HepG2 (cell line): ENCODE data around the gene MIGA2. TPM values are rescaled to one million over a fixed set of nuclear protein-coding genes. Genes with fewer than 3 reads are reported as not detected.

Source experiments
- HMGXB4 ChIP-seq, 2 experiments: sonication (generic) in 1 of 2; formaldehyde crosslinking in 1 of 2; IDR thresholded peaks; 2 replicates each; pipeline versions ENCODE4 v1.4.0 to v1.6.1; 2018 to 2020; ENCODE audit warnings: missing genetic modification reagents in 2 of 2, borderline replicate concordance in 1 of 2, low read depth in 1 of 2, mild to moderate bottlenecking in 1 of 2, missing biosample characterization in 1 of 2
- IRF2 ChIP-seq: IDR thresholded peaks from 2 replicates; pipeline ENCODE4 v1.6.1; 2018; ENCODE audit warnings: missing genetic modification reagents, missing compliant biosample characterization
- MEIS1 ChIP-seq: sonication (generic); formaldehyde crosslinking; IDR thresholded peaks from 2 replicates; pipeline ENCODE4 v1.9.0; 2021; ENCODE audit warnings: mild to moderate bottlenecking, missing genetic modification reagents, moderate library complexity, borderline replicate concordance
- MTA1 ChIP-seq: sonication (generic); formaldehyde crosslinking; IDR thresholded peaks from 2 replicates; pipeline ENCODE4 v1.4.0; 2020; ENCODE audit warnings: missing genetic modification reagents, mild to moderate bottlenecking, borderline replicate concordance
- MXD4 ChIP-seq: IDR thresholded peaks from 2 replicates; pipeline ENCODE4 v1.6.1; 2016; ENCODE audit warnings: mild to moderate bottlenecking, missing biosample characterization, missing genetic modification reagents
- NCOR1 ChIP-seq: fragments of 200-600 bp; sonication (generic); IDR thresholded peaks from 2 replicates; pipeline ENCODE4 v1.7.0; 2017; ENCODE audit warnings: antibody characterized with exemption, low read length, borderline replicate concordance
- POLR2A ChIP-seq, 2 experiments: IDR thresholded peaks; 2 replicates each; pipeline ENCODE4 v1.6.1; 2011; ENCODE audit warnings: low read depth in 2 of 2, low read length in 2 of 2, mild to moderate bottlenecking in 1 of 2, moderate library complexity in 1 of 2; ENCODE audit not compliant: insufficient read depth in 1 of 2
- PPARG ChIP-seq: conservative IDR thresholded peaks from 2 replicates; pipeline ENCODE4 v1.6.1; 2016; ENCODE audit warnings: missing biosample characterization, missing genetic modification reagents
- RXRA ChIP-seq: sonication (generic); formaldehyde crosslinking; IDR thresholded peaks from 2 replicates; pipeline ENCODE4 v1.5.1; 2020; ENCODE audit warnings: missing genetic modification reagents
- TEAD3 ChIP-seq: optimal IDR thresholded peaks from 2 replicates; pipeline ENCODE3; 2016; ENCODE audit warnings: borderline replicate concordance
- YY1 ChIP-seq: IDR thresholded peaks from 2 replicates; pipeline ENCODE4 v1.6.1; 2011; ENCODE audit warnings: low read length, low read depth, moderate library complexity, mild to moderate bottlenecking; ENCODE audit not compliant: insufficient read depth, insufficient replicate concordance
- ZFP90 ChIP-seq: sonication (generic); formaldehyde crosslinking; IDR thresholded peaks from 2 replicates; pipeline ENCODE4 v1.8.0; 2022; ENCODE audit warnings: missing genetic modification reagents, mild to moderate bottlenecking, inconsistent platforms, borderline replicate concordance
- ZNF33A ChIP-seq: sonication (generic); formaldehyde crosslinking; IDR thresholded peaks from 2 replicates; pipeline ENCODE4 v1.5.1; 2020; ENCODE audit warnings: missing genetic modification reagents, mild to moderate bottlenecking, moderate library complexity, borderline replicate concordance
- ZNF556 ChIP-seq: sonication (generic); formaldehyde crosslinking; IDR thresholded peaks from 2 replicates; pipeline ENCODE4 v1.4.0; 2020; ENCODE audit warnings: mild to moderate bottlenecking, missing genetic modification reagents, borderline replicate concordance
- ZNF703 ChIP-seq: sonication (generic); formaldehyde crosslinking; IDR thresholded peaks from 2 replicates; pipeline ENCODE4 v1.5.1; 2020; ENCODE audit warnings: missing genetic modification reagents, mild to moderate bottlenecking, moderate library complexity, borderline replicate concordance
- polyA plus RNA-seq, 8 experiments: library from polyadenylated mRNA; depleted of rRNA in 3 of 8; stranded (reverse) in 7 of 8; unstranded in 1 of 8; fragments of >200 nt; fragmentation: Illumina TruSeq in 4 of 8; extraction: Trizol in 4 of 8; gene quantifications; 2 replicates each; pipeline versions ENCODE4 v1.2.1 to v1.2.3, GENCODE V29; 2011 to 2016; ENCODE audit warnings: low read depth in 4 of 8, missing spikeins in 1 of 8, mixed read lengths in 1 of 8; ENCODE audit not compliant: insufficient read depth in 1 of 8
- total RNA-seq, 5 experiments: library from RNA; depleted of rRNA; stranded (reverse); fragments of >200 nt; fragmentation: Illumina TruSeq; extraction: Trizol; gene quantifications; 2 replicates each; pipeline ENCODE4 v1.2.3, GENCODE V29; 2016; ENCODE audit warnings: low read depth in 1 of 5
- TF ChIP-seq, protein P1 (sequence below): sonication (generic); formaldehyde crosslinking; IDR thresholded peaks from 2 replicates; pipeline ENCODE4 v1.4.0; 2020; ENCODE audit warnings: missing genetic modification reagents, borderline replicate concordance
- TF ChIP-seq, protein P2 (sequence below): sonication (generic); formaldehyde crosslinking; IDR thresholded peaks from 2 replicates; pipeline ENCODE4 v1.4.0; 2020; ENCODE audit warnings: missing genetic modification reagents, borderline replicate concordance
- TF ChIP-seq, protein P3 (sequence below): sonication (generic); formaldehyde crosslinking; IDR thresholded peaks from 2 replicates; pipeline ENCODE4 v1.5.0; 2020; ENCODE audit warnings: missing genetic modification reagents, mild to moderate bottlenecking, borderline replicate concordance
- TF ChIP-seq, protein P4 (sequence below): sonication (generic); formaldehyde crosslinking; IDR thresholded peaks from 2 replicates; pipeline ENCODE4 v1.4.0; 2020; ENCODE audit warnings: mild to moderate bottlenecking, missing genetic modification reagents

MIGA2 gene
- total and polyA plus RNA-seq, 2 of the 13 experiments (the other 11 are each of a cell fraction or from before 2014, with no cell fraction given), result 10.8 to 17.1 TPM

- TF ChIP-seq ZFP90 (CRISPR knock-in tag) (no peak; the same call in 1 of the 2 replicates), MEIS1 (CRISPR knock-in tag) (0 out of 2 replicates have a peak, but pooled peaks have one; percentile 23), ZNF33A (CRISPR knock-in tag) (no peak), POLR2A (IDR thresholded peaks at IDR 0.05; ENCODE audit: insufficient read depth in 1 of 2, low read depth in 2 of 2, low read length in 2 of 2) (peak in 1 of 2 experiments; percentile 58; a peak in 1 of 4 replicates), TEAD3 (CRISPR knock-in tag) (peak; percentile 13), MXD4 (CRISPR knock-in tag) (0 out of 2 replicates have a peak, but pooled peaks have one; percentile 19), PPARG (CRISPR knock-in tag) (0 out of 2 replicates have a peak, but pooled peaks have one; percentile 48), RXRA (CRISPR knock-in tag) (peak; percentile 72), ZNF556 (0 out of 2 replicates have a peak, but pooled peaks have one; percentile 7), ZNF703 (CRISPR knock-in tag) (peak; percentile 78; the same call in 1 of the 2 replicates), NCOR1 (peak; percentile 49), YY1 (peak; percentile 63), MTA1 (CRISPR knock-in tag) (peak; percentile 78; the same call in 1 of the 2 replicates), IRF2 (no peak), HMGXB4 (CRISPR knock-in tag; IDR thresholded peaks at IDR 0.05; ENCODE audit: borderline replicate concordance in 1 of 2, low read depth in 1 of 2) (peak in 1 of 2 experiments; percentile 71; a peak in 3 of 4 replicates)
- TF ChIP-seq, protein P1, sequence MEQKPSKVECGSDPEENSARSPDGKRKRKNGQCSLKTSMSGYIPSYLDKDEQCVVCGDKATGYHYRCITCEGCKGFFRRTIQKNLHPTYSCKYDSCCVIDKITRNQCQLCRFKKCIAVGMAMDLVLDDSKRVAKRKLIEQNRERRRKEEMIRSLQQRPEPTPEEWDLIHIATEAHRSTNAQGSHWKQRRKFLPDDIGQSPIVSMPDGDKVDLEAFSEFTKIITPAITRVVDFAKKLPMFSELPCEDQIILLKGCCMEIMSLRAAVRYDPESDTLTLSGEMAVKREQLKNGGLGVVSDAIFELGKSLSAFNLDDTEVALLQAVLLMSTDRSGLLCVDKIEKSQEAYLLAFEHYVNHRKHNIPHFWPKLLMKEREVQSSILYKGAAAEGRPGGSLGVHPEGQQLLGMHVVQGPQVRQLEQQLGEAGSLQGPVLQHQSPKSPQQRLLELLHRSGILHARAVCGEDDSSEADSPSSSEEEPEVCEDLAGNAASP (CRISPR knock-in tag), result peak; percentile 45; the same call in 1 of the 2 replicates
- TF ChIP-seq, protein P2, sequence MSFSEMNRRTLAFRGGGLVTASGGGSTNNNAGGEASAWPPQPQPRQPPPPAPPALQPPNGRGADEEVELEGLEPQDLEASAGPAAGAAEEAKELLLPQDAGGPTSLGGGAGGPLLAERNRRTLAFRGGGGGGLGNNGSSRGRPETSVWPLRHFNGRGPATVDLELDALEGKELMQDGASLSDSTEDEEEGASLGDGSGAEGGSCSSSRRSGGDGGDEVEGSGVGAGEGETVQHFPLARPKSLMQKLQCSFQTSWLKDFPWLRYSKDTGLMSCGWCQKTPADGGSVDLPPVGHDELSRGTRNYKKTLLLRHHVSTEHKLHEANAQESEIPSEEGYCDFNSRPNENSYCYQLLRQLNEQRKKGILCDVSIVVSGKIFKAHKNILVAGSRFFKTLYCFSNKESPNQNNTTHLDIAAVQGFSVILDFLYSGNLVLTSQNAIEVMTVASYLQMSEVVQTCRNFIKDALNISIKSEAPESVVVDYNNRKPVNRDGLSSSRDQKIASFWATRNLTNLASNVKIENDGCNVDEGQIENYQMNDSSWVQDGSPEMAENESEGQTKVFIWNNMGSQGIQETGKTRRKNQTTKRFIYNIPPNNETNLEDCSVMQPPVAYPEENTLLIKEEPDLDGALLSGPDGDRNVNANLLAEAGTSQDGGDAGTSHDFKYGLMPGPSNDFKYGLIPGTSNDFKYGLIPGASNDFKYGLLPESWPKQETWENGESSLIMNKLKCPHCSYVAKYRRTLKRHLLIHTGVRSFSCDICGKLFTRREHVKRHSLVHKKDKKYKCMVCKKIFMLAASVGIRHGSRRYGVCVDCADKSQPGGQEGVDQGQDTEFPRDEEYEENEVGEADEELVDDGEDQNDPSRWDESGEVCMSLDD (CRISPR knock-in tag), result peak; percentile 50; the same call in 1 of the 2 replicates
- TF ChIP-seq, protein P3, sequence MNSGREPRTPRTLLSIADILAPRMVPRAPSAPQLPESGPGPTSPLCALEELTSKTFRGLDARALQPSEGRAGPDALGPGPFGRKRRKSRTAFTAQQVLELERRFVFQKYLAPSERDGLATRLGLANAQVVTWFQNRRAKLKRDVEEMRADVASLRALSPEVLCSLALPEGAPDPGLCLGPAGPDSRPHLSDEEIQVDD (CRISPR knock-in tag), result no peak
- TF ChIP-seq, protein P4, sequence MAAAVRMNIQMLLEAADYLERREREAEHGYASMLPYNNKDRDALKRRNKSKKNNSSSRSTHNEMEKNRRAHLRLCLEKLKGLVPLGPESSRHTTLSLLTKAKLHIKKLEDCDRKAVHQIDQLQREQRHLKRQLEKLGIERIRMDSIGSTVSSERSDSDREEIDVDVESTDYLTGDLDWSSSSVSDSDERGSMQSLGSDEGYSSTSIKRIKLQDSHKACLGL (CRISPR knock-in tag), result peak; percentile 51
Measured at GRCh38 chr9:129109952-129110739, 73.7 kb downstream of the MIGA2 start (continued).
